A673 (cell line): ENCODE results near the gene MEIKIN. TPM values are rescaled to one million over a fixed set of nuclear protein-coding genes. Genes with fewer than 3 reads are reported as not detected.

Experiments
- BruUV-seq: library from RNA; stranded (reverse); fragments of 400-500 nt; replicated peaks from 2 replicates; lab custom pipeline; 2021; lab: Mats Ljungman, UMichigan
- CTCF ChIA-PET: fragments of 300-600 bp; sonication (Branson Sonifier 250); formaldehyde crosslinking; loops from one replicate; lab custom pipeline; 2022; ENCODE audit warnings: antibody characterized with exemption; lab: Charles Lee
- POLR2A ChIA-PET: fragments of 300-600 bp; sonication (Branson Sonifier 250); formaldehyde crosslinking; loops from one replicate; lab custom pipeline; 2022; ENCODE audit warnings: antibody characterized with exemption; ENCODE audit not compliant: low non-redundant PET; lab: Charles Lee
- DNase-seq: peaks from one replicate; pipeline ENCODE4 v3.0.0-alpha.2; 2015; ENCODE audit warnings: low spot score
- H3K27ac ChIP-seq: fragments of 200-600 bp; sonication (generic); 2 replicates; pipeline ENCODE4 v1.5.1; 2016; ENCODE audit warnings: mixed run types, low read depth, mild to moderate bottlenecking, mixed read lengths, antibody characterized with exemption, low read length; ENCODE audit not compliant: poor library complexity, severe bottlenecking
- H3K27me3 ChIP-seq: fragments of 200-600 bp; sonication (generic); replicated peaks from 2 replicates; pipeline ENCODE4 v1.6.1; 2017; ENCODE audit warnings: mixed run types, low read depth, mild to moderate bottlenecking, mixed read lengths, antibody characterized with exemption, low read length; ENCODE audit not compliant: insufficient read depth, poor library complexity
- H3K36me3 ChIP-seq: fragments of 200-600 bp; sonication (generic); 2 replicates; pipeline ENCODE4 v1.6.1; 2016; ENCODE audit warnings: mixed run types, mild to moderate bottlenecking, mixed read lengths, antibody characterized with exemption, low read length; ENCODE audit not compliant: insufficient read depth, poor library complexity, severe bottlenecking
- H3K4me1 ChIP-seq: fragments of 200-600 bp; sonication (generic); 2 replicates; pipeline ENCODE4 v1.6.1; 2017; ENCODE audit warnings: mixed run types, mild to moderate bottlenecking, mixed read lengths, antibody characterized with exemption, low read length; ENCODE audit not compliant: insufficient read depth, poor library complexity, severe bottlenecking
- H3K4me3 ChIP-seq: fragments of 200-600 bp; sonication (generic); 2 replicates; pipeline ENCODE4 v1.5.1; 2016; ENCODE audit warnings: low read depth, mixed run types, mild to moderate bottlenecking, mixed read lengths, low read length; ENCODE audit not compliant: poor library complexity, severe bottlenecking
- H3K9me3 ChIP-seq: fragments of 200-600 bp; sonication (generic); 2 replicates; pipeline ENCODE4 v1.6.1; 2016; ENCODE audit warnings: mixed run types, low read depth, mild to moderate bottlenecking, mixed read lengths, antibody characterized with exemption, low read length; ENCODE audit not compliant: poor library complexity, severe bottlenecking
- CTCF ChIP-seq: fragments of 300-800, 200-600 bp; sonication (generic); conservative IDR thresholded peaks from 2 replicates; pipeline ENCODE4 v1.5.1; 2017; ENCODE audit warnings: low read depth, mild to moderate bottlenecking, antibody characterized with exemption, low read length, moderate library complexity, mixed read lengths
- EZH2 ChIP-seq: fragments of 200-600 bp; sonication (generic); IDR thresholded peaks from 2 replicates; pipeline ENCODE4 v1.6.1; 2017; ENCODE audit warnings: borderline replicate concordance, low read depth, mild to moderate bottlenecking, mixed read lengths, antibody characterized with exemption, low read length; ENCODE audit not compliant: poor library complexity, severe bottlenecking
- intact Hi-C: fragments of 100-400 bp; cut with micrococcal nuclease; formaldehyde crosslinking; loops from one replicate; pipeline ENCODE4 v1.10.0; 2022; ENCODE audit not compliant: unreplicated experiment
- total RNA-seq: library from RNA; stranded (reverse); gene quantifications from 2 replicates; pipeline ENCODE4 v1.2.3, GENCODE V29; 2021

The MEIKIN gene
- total RNA-seq, 1 experiment from 2014 or later, result not detected

- ChIA-PET CTCF (no interaction called here), POLR2A (no interaction called here)
- no peak overlapping the region for H3K27ac ChIP-seq
- H3K27me3 ChIP-seq, result peaks cover 13% of the 10 kb centered on the region
- TF ChIP-seq EZH2, result no peak
- TF ChIP-seq CTCF, result no peak
- DNase-seq, result no peak
- H3K36me3 ChIP-seq, result no peaks in the 10 kb centered on the region
- no peak overlapping the region for H3K4me3 ChIP-seq
- H3K4me1 ChIP-seq, result no peaks in the 10 kb centered on the region
- peaks cover 5% of the 10 kb centered on the region for H3K9me3 ChIP-seq
- no TSS peak for BruUV-seq
- intact Hi-C loops, result no loop called here
Measured at GRCh38 chr5:131928957-131929356, 16.5 kb downstream of the MEIKIN start.

- TF ChIP-seq CTCF (no peak), EZH2 (no peak)
- no peak for DNase-seq
- no TSS peak for BruUV-seq
- intact Hi-C loops, result no loop called here
- POLR2A ChIA-PET, result no interaction called here
- CTCF ChIA-PET, result no interaction called here
- Histone ChIP-seq H3K27me3 (peaks cover 3% of the 10 kb centered on the region), H3K27ac (no peak overlapping the region), H3K9me3 (peaks cover 5% of the 10 kb centered on the region), H3K36me3 (no peaks in the 10 kb centered on the region), H3K4me3 (no peak overlapping the region), H3K4me1 (no peaks in the 10 kb centered on the region)
Measured at GRCh38 chr5:131926168-131926567, 19.3 kb downstream of the MEIKIN start.

GRCh38 chr5:131916481-131916880 is 29.0 kb downstream of the MEIKIN start:
- Histone ChIP-seq H3K4me3 (no peak overlapping the region), H3K4me1 (no peaks in the 10 kb centered on the region), H3K9me3 (no peaks in the 10 kb centered on the region), H3K27me3 (peaks cover 30% of the 10 kb centered on the region), H3K27ac (no peak overlapping the region), H3K36me3 (no peaks in the 10 kb centered on the region)
- TF ChIP-seq CTCF (no peak), EZH2 (no peak)
- ChIA-PET CTCF (no interaction called here), POLR2A (interaction anchor here (0.7 kb wide), 1 partner anchor 92 kb away, joined by 3 read pairs; no protein-coding TSS in a partner anchor)
- DNase-seq, result no peak
- no TSS peak for BruUV-seq
- intact Hi-C loops, result no loop called here
